Osteoblast (primary cell): ENCODE results near the gene CRYGN. TPM values are rescaled to one million over a fixed set of nuclear protein-coding genes. Genes with fewer than 3 reads are reported as not detected.
A peak's percentile ranks its signal among the peaks of the same experiment; 100 is the strongest.

Experiments
- DNase-seq: peaks from one replicate; pipeline ENCODE4 v3.0.0; 2011; ENCODE audit warnings: low spot score, mixed read lengths; ENCODE audit not compliant: insufficient read length; ENCODE audit errors: missing footprints
- H2AFZ ChIP-seq: 2 replicates; pipeline ENCODE4 v1.6.0; 2011; ENCODE audit warnings: mild to moderate bottlenecking, low read length
- H3K27ac ChIP-seq: 2 replicates; pipeline ENCODE4 v1.5.1; 2011; ENCODE audit warnings: mild to moderate bottlenecking, low read depth, low read length, moderate library complexity
- H3K27me3 ChIP-seq: 2 replicates; pipeline ENCODE4 v1.6.0; 2012; ENCODE audit warnings: mild to moderate bottlenecking, control low read depth, inconsistent platforms, low read length, moderate library complexity; ENCODE audit not compliant: insufficient read depth
- H3K36me3 ChIP-seq: 2 replicates; pipeline ENCODE4 v1.5.1; 2011; ENCODE audit warnings: mild to moderate bottlenecking, low read length, control low read depth, moderate library complexity; ENCODE audit not compliant: insufficient read depth
- H3K4me1 ChIP-seq: 2 replicates; pipeline ENCODE4 v1.5.1; 2011; ENCODE audit warnings: mild to moderate bottlenecking, low read length, control low read depth, moderate library complexity; ENCODE audit not compliant: insufficient read depth
- H3K4me2 ChIP-seq: 2 replicates; pipeline ENCODE4 v1.6.0; 2011; ENCODE audit warnings: mild to moderate bottlenecking, low read length; ENCODE audit not compliant: insufficient read depth
- H3K4me3 ChIP-seq: fragments of 200-600 bp; sonication (generic); 3 replicates; pipeline ENCODE4 v1.5.1; 2012; ENCODE audit warnings: mild to moderate bottlenecking, low read length, inconsistent platforms; ENCODE audit not compliant: insufficient read depth
- H3K79me2 ChIP-seq: 2 replicates; pipeline ENCODE4 v1.6.0; 2012; ENCODE audit warnings: mild to moderate bottlenecking, low read length, control low read depth, inconsistent platforms; ENCODE audit not compliant: insufficient read depth
- H3K9me3 ChIP-seq: 2 replicates; pipeline ENCODE4 v1.5.1; 2011; ENCODE audit warnings: low read depth, low read length, control low read depth
- H4K20me1 ChIP-seq: 2 replicates; pipeline ENCODE4 v1.6.0; 2012; ENCODE audit warnings: mild to moderate bottlenecking, low read length, control low read depth; ENCODE audit not compliant: insufficient read depth
- total RNA-seq: library from RNA; depleted of rRNA; stranded (reverse); fragments of >200 nt; gene quantifications from 2 replicates; pipeline ENCODE4 v1.2.3, GENCODE V29; 2012
- TF ChIP-seq, protein P1 (sequence below): IDR thresholded peaks from 2 replicates; pipeline ENCODE4 v1.5.1; 2011; ENCODE audit warnings: mild to moderate bottlenecking, low read depth, low read length, moderate library complexity; ENCODE audit errors: extremely low read depth

The CRYGN gene
- total RNA-seq, 1 donor = 0.72 TPM

DNA sequence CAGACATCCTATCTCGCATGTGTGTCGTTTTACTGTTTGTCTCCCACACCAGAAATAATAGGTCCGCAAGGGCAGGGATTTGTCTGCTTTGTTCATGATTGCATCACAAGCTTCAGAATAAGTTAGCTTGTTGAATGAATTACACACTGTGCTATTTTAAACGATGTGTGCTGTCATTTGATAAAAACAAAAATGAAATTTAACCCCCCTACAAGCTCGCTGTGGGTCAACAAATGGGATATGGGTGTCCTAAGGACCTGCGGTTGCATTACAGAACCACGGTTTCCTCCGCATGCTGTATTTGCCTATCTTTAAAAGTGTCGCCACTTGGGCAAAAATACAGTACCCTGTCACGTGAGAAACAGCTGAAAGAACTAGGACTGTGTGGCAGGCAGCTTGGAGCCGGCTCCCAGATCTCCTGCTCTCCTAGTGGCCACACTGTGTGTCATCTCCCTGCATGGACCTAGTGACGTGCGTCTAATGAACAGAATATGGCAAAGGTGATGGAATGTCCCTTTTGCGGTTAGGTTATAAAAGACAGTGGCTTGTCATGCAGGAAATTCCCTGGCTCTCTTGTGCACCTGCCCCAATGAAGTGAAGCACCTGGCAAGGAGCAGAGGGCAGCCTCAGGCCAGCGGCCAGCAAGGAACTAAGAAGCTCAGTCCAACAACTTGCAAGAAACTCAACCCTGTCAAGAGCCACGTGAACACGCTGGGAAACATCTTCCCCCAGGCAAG is 32.9 kb upstream of the CRYGN start:
- H3K4me1 ChIP-seq = peaks cover 6% of the 10 kb centered on the region
- TF ChIP-seq, protein P1, sequence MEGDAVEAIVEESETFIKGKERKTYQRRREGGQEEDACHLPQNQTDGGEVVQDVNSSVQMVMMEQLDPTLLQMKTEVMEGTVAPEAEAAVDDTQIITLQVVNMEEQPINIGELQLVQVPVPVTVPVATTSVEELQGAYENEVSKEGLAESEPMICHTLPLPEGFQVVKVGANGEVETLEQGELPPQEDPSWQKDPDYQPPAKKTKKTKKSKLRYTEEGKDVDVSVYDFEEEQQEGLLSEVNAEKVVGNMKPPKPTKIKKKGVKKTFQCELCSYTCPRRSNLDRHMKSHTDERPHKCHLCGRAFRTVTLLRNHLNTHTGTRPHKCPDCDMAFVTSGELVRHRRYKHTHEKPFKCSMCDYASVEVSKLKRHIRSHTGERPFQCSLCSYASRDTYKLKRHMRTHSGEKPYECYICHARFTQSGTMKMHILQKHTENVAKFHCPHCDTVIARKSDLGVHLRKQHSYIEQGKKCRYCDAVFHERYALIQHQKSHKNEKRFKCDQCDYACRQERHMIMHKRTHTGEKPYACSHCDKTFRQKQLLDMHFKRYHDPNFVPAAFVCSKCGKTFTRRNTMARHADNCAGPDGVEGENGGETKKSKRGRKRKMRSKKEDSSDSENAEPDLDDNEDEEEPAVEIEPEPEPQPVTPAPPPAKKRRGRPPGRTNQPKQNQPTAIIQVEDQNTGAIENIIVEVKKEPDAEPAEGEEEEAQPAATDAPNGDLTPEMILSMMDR = no peak
- peaks cover 81% of the 10 kb centered on the region for H3K79me2 ChIP-seq
- peaks cover 41% of the 10 kb centered on the region for H3K36me3 ChIP-seq
- no peaks in the 10 kb centered on the region for H3K27me3 ChIP-seq
- no peaks in the 10 kb centered on the region for H3K9me3 ChIP-seq
- H3K27ac ChIP-seq = no peak overlapping the region
- no peak for DNase-seq
- H2AFZ ChIP-seq = no peak overlapping the region
- H3K4me3 ChIP-seq = no peak overlapping the region
- H4K20me1 ChIP-seq = peaks cover 4% of the 10 kb centered on the region
- no peak overlapping the region for H3K4me2 ChIP-seq

GRCh38 chr7:151470711-151471110 is 30.8 kb upstream of the CRYGN start:
- Histone ChIP-seq H2AFZ (no peak overlapping the region), H3K9me3 (no peaks in the 10 kb centered on the region), H3K79me2 (peaks cover 60% of the 10 kb centered on the region), H3K27ac (no peak overlapping the region), H3K4me2 (no peak overlapping the region), H3K27me3 (no peaks in the 10 kb centered on the region), H3K4me3 (no peak overlapping the region), H3K4me1 (peaks cover 6% of the 10 kb centered on the region), H3K36me3 (peaks cover 35% of the 10 kb centered on the region), H4K20me1 (peaks cover 7% of the 10 kb centered on the region)
- DNase-seq = no peak
- TF ChIP-seq, protein P1 = no peak

DNA sequence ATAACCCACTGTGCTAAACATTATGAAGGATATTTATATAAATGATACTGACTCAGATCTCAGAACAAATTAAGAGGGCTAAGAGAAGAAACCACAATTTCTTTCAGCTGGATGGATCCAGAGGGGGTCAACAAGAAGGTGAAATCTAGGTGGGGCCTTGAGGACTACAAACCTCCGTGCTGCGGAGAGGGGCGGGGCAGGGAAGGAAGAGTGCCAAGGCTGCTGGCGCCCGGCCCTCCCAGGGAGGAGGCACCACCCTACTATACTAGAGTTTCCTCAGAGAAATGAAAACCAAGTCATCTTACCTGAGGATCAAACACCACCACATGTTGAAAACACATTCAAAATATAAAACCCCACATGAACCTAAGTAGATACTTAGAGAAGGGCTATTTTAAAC is 29.3 kb upstream of the CRYGN start:
- no peak for DNase-seq
- H3K9me3 ChIP-seq = no peaks in the 10 kb centered on the region
- H4K20me1 ChIP-seq = peaks cover 7% of the 10 kb centered on the region
- no peaks in the 10 kb centered on the region for H3K27me3 ChIP-seq
- TF ChIP-seq, protein P1 = no peak
- H2AFZ ChIP-seq = no peak overlapping the region
- H3K4me3 ChIP-seq = no peak overlapping the region
- H3K79me2 ChIP-seq = peaks cover 47% of the 10 kb centered on the region
- no peak overlapping the region for H3K4me2 ChIP-seq
- H3K27ac ChIP-seq = no peak overlapping the region
- peaks cover 6% of the 10 kb centered on the region for H3K4me1 ChIP-seq
- peaks cover 43% of the 10 kb centered on the region for H3K36me3 ChIP-seq

GRCh38 chr7:151468217-151469018 is 28.5 kb upstream of the CRYGN start:
- TF ChIP-seq, protein P1 = no peak
- H4K20me1 ChIP-seq = peaks cover 7% of the 10 kb centered on the region
- peaks cover 38% of the 10 kb centered on the region for H3K79me2 ChIP-seq
- no peak overlapping the region for H2AFZ ChIP-seq
- no peak overlapping the region for H3K4me3 ChIP-seq
- H3K27me3 ChIP-seq = no peaks in the 10 kb centered on the region
- no peaks in the 10 kb centered on the region for H3K9me3 ChIP-seq
- peak overlapping the region; percentile 1 for H3K27ac ChIP-seq
- peaks cover 6% of the 10 kb centered on the region for H3K4me1 ChIP-seq
- peaks cover 43% of the 10 kb centered on the region for H3K36me3 ChIP-seq
- DNase-seq = no peak
- H3K4me2 ChIP-seq = no peak overlapping the region
